C4-2B (cell line): ENCODE results near the gene PPP6R3.

Source experiments
- ZFX ChIP-seq: fragments of 450-650 bp; IDR thresholded peaks from 2 replicates; pipeline ENCODE4 v1.6.1; 2017
- TF ChIP-seq, protein P1 (sequence below): fragments of 450-650 bp; conservative IDR thresholded peaks from 2 replicates; pipeline ENCODE4 v1.5.1; 2017; ENCODE audit warnings: mild to moderate bottlenecking

DNA sequence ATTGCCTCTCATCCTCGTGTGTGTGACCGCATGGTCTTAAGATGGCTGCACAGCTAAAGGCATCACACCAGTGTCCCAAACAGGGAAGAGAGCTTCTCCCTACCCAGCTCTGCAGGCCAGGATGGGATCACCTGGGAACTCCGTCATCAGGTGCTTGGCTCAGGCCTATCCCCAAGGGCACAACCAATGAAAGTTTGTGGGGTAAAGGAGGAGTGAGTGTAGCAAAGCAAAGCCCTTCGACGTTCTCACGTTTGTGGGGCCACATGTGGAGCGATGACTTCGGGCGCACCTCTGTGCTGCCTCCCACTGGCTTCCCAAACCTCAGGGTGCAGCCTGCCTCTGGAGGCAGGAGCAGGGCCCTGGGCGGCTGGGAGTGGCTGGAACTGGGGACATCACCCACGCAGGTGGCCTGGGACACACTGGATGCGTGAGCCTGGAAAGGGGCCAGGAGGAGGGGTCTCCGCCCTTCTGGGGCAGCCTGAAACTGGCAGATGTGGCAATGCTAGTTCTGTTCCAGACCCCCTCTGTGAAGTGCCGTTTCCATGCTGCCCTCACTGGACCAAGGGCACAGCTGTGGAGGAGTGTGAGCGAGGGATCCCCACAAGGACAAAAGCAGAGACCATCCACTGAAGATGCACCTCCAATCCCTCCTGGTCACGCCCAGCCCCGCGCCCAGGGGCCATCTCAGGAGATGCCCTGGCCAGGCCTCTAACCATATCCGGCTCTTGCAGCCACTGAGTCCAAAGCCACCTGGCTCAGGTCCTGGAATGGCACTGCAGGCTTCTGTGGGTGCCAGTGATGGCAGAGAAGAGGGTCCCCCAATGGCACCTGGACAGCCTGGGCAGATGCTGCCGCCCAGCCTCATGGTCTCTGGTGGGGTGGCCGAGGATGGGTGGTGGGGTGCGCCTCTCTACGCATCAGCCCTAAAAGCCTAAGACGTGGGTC, 193.2 kb downstream of the PPP6R3 start:
- TF ChIP-seq, protein P1, sequence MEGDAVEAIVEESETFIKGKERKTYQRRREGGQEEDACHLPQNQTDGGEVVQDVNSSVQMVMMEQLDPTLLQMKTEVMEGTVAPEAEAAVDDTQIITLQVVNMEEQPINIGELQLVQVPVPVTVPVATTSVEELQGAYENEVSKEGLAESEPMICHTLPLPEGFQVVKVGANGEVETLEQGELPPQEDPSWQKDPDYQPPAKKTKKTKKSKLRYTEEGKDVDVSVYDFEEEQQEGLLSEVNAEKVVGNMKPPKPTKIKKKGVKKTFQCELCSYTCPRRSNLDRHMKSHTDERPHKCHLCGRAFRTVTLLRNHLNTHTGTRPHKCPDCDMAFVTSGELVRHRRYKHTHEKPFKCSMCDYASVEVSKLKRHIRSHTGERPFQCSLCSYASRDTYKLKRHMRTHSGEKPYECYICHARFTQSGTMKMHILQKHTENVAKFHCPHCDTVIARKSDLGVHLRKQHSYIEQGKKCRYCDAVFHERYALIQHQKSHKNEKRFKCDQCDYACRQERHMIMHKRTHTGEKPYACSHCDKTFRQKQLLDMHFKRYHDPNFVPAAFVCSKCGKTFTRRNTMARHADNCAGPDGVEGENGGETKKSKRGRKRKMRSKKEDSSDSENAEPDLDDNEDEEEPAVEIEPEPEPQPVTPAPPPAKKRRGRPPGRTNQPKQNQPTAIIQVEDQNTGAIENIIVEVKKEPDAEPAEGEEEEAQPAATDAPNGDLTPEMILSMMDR, result no peak
- no peak for TF ChIP-seq ZFX
